WI38 (cell line): ENCODE results near the gene BABAM1.

Experiments used
- H3K4me3 ChIP-seq: 2 replicates; pipeline ENCODE4 v1.5.1; 2011; ENCODE audit warnings: low read depth, mild to moderate bottlenecking, control low read depth, low read length
- TF ChIP-seq, protein P1 (sequence below): IDR thresholded peaks from 2 replicates; pipeline ENCODE4 v1.5.1; 2012; ENCODE audit warnings: low read depth, mild to moderate bottlenecking, control low read depth, low read length

The BABAM1 gene

DNA sequence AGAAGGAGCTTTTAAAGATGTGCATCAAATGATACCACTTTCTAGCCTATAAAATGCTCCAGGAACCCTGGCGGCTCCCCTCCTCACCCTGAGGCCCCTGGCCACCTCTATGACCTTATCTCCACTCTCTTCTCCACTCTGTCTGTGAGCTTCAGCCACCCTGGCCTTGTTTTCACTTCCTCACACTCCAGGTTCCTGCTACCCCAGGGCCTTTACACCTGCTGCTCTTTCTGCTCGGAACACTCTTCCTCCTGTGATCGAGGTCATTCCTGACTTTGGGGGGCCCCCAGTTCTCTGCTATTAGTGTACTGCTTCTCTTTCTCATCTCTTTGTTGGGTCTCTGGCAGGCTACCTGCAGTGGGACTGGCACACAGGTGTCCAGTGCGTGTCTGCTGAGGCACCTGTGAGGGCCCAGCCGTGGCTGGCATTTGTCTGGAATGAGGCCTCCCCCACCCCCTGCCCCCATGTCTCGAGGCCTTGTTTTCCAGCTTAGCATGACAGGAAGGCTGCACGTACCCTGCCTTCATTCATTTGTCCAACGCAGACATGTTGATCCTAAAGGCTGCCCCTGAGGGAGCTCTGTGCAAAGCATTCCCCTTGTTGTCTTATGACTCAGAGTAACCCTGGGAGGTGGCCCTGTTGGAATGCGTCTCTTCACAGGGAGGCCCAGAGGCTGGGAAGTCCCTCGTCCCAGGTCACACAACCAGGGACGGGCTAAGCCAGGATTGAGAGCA is 44.4 kb downstream of the BABAM1 start:
- H3K4me3 ChIP-seq: peak overlapping the region; percentile 29; the same call in 1 of the 2 replicates
- TF ChIP-seq, protein P1, sequence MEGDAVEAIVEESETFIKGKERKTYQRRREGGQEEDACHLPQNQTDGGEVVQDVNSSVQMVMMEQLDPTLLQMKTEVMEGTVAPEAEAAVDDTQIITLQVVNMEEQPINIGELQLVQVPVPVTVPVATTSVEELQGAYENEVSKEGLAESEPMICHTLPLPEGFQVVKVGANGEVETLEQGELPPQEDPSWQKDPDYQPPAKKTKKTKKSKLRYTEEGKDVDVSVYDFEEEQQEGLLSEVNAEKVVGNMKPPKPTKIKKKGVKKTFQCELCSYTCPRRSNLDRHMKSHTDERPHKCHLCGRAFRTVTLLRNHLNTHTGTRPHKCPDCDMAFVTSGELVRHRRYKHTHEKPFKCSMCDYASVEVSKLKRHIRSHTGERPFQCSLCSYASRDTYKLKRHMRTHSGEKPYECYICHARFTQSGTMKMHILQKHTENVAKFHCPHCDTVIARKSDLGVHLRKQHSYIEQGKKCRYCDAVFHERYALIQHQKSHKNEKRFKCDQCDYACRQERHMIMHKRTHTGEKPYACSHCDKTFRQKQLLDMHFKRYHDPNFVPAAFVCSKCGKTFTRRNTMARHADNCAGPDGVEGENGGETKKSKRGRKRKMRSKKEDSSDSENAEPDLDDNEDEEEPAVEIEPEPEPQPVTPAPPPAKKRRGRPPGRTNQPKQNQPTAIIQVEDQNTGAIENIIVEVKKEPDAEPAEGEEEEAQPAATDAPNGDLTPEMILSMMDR: no peak

DNA sequence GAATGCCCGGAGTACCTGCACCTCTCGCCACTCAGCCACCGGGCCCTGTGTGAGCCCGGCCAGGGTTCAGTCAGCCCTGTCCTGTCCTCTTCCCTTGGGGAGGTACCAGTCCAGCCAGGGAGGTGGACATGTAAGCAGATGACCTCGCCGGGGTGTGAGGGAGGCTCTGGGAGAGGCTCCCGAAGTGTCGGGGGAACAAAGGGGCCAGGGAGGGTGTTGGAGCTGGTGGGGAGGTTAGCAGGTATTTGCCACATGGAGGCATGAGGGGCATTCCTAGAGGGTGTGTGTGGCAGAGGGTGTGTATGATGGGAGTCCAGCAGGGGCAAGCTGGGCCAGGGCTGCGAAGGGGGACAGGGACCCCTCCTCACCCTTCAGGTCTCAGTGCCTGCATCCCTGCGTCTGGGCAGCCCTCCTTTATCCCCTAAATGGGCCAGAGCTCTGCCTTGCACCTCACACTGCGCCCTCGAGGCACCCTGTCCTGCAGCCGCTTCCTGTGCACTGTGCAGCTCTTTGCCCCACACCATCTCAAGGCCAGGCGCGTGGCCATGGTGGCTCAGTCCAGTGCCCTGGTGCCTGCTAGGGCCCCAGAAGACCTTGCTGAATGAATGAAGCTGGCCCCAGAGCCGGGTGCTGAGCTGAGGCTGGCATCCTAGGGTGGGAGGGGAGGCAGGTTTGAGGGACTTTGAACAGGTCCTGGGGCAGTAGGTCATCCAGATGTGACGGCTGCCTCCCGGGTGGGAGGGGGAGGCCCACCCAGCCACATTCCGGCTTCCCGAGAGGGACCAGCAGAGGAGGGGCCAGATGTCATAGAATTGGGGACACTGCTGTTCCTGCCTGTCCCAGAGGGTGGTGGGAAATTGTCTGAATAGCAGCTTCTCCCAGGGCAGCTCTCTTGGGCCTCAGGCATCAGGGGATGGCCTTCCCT is 45.2 kb downstream of the BABAM1 start:
- TF ChIP-seq, protein P1: no peak
- H3K4me3 ChIP-seq: peak overlapping the region; percentile 29; the same call in 1 of the 2 replicates

DNA sequence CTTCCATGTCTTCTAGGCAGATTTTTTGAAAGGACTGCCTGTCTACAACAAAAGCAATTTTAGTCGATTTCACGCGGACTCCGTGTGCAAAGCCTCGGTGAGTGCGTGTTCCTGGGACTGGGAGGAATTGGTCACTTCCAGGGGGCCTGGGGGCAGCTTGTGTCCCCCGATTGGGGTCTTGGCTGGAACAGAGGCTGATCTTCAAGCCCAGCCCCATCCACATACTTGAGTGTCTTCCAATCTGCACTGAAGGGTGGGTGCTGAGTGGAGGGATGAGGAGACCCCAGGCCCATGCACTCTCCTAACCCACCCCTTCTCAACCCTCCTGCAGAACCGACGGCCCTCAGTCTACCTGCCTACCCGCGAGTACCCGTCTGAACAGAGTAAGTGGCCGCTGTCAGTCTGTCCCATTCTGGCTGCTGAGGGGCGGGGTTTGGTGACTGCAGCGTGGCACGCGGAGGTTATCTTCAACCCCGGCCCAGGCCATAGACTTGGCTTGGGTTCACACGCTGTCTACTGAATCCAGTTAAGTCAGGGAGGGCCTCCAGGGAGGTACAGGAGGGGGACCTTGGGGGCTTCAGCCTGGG is 46.9 kb downstream of the BABAM1 start:
- TF ChIP-seq, protein P1: no peak

DNA sequence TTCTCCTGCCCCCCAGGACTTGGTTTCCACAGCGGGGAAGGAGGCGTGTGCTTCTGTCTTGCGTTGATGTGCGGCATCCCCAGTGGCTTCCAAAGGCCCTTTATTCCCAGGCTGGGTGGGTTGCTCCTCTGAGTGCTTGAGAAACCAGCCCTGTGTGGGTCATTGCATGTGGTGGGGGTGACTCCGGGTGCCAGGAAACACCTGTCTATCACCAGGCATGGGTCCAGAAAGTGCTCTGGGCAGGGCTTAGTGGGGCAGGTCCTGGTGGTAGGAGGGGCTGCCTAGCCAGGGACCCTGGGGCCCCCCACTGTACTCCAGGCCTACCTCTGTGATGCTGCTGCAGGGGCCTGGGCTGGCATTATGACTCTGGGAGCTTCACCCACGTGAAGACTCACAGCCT is 51.7 kb downstream of the BABAM1 start:
- H3K4me3 ChIP-seq: no peak overlapping the region
- TF ChIP-seq, protein P1: no peak

More for the DNA sequence above, 46.9 kb downstream of the BABAM1 start:
- H3K4me3 ChIP-seq: no peak overlapping the region

GRCh38 chr19:17319473-17320238 is 52.4 kb downstream of the BABAM1 start:
- no peak overlapping the region for H3K4me3 ChIP-seq
- TF ChIP-seq, protein P1: no peak

GRCh38 chr19:17320435-17320834 is 53.2 kb downstream of the BABAM1 start:
- H3K4me3 ChIP-seq: no peak overlapping the region
- TF ChIP-seq, protein P1: no peak
